ACHN (cell line): Measurements from ENCODE around the gene ANKS3.
A peak's percentile ranks its signal among the peaks of the same experiment; 100 is the strongest.
"Not testable (repeated sequence)": the region's sequence is repeated elsewhere in the genome, so short reads cannot be mapped to it uniquely, and the experiment has no call there.

Source experiments
- DNase-seq: peaks from one replicate; pipeline ENCODE4 v3.0.0-alpha.2; 2015
- in situ Hi-C: cut with HindIII; loops from 2 replicates; pipeline ENCODE4 v1.10.0; 2017; ENCODE audit warnings: low sequenced_read_pairs, low pct_ligation_motif_present, low pct_unique_long_range_greater_than_20kb

Gene ANKS3

GRCh38 chr16:4663777-4664465, 70.2 kb downstream of the ANKS3 start:
- DNase-seq: no peak
- in situ Hi-C loops: no loop called here

DNA sequence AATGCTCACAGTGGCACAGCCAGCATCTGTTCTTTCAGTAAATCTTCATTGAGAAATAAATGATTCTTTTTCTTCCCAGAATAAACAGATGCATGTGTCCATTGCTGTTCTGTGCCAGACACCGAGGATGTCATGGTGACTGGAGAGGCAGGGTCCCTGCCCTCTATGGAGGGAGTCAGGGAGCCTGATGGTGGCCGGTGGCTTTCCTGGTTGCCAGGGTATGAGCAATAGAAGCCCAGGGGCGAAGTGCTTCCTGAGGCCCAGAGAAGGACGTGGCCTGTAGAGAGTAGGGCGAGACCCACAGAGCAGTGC, 70.7 kb downstream of the ANKS3 start:
- DNase-seq: no peak
- in situ Hi-C loops: no loop called here

- no peak for DNase-seq
- in situ Hi-C loops: no loop called here
These were observed 72.4 kb downstream of the ANKS3 start for GRCh38 chr16:4661661-4662060.

DNA sequence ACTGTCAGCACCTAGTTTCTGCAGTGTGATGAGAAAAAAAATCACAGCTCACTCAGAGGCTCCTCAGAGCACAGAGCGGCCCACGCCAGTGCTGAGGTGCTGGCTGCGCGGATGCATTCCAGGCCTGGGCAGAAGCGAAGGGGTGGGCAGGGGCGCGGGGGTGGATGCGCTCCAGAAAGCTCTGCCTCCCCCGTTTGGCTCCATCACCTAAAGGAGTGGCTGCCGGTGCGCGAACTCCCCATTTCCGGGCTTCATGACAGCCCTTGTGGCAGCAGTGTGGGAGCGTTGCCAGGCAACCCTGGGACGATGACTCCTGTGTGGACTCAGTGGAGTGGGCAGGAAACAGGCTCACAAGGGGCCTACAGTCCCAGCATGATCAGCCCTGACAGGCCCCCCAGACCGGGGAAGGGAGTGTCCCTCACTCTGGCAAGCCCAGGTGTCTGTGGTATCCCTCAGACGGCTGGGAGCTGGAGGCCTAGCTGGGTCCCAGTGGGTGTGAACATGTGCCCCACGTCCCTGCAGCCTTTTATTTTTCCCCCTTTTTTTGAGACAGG, 73.5 kb downstream of the ANKS3 start:
- in situ Hi-C loops: no loop called here
- no peak for DNase-seq

- in situ Hi-C loops: no loop called here
- DNase-seq: no peak
These were observed 74.4 kb downstream of the ANKS3 start for GRCh38 chr16:4659363-4660353.

GRCh38 chr16:4656695-4657686, 77.1 kb downstream of the ANKS3 start:
- in situ Hi-C loops: no loop called here
- no peak for DNase-seq

DNA sequence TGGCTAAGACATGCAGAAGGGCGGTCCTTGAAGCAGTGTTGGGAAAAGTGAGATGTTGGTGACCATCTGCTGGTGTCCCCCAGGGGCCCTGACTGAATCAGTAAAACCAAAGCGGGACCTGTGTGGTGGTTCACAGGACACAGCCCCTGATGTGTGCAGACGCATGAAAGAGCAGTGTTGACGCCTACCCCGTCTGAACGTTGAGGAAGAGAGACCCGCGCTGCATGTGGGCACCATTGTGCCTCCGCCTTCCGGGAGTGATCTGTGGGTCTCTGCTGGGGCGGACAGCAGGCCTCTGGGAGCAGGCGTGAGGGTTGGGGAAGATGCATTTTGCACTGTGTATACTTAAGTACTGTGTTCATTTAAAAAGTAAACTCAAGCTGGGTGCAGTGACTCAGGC, 77.8 kb downstream of the ANKS3 start:
- no peak for DNase-seq
- in situ Hi-C loops: no loop called here

GRCh38 chr16:4655801-4656200, 78.3 kb downstream of the ANKS3 start:
- no peak for DNase-seq
- in situ Hi-C loops: no loop called here

DNA sequence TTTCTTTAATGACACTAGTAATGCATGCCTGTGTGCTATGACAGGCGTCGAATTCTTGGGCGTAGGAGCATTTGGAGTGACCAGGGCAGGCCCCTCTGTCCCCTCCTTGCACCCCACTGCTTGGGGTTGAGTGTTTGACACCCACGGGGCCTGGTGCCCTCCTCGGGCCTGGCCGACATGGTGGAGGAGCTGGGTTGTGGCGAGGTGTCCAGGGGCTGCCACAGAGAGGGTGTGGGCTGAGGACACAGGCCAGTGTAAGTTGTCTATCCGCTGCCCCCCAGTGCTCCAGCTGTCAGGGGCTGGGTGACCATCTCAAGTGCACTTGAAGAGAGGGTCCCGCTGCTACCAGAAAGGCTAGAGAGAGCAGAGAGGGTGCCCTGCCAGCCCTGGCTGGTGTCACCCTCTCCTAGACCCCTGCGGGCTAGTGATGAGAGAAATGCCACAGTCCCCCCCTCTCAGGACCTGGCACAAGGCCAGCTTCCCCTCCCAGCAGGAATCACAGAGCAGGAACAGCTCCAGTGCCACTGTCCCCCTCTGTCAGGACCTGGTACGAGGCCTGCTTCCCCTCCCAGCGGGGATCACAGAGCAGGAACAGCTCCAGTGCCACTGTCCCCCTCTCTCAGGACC, 79.0 kb downstream of the ANKS3 start:
- in situ Hi-C loops: no loop called here
- no peak for DNase-seq

GRCh38 chr16:4654011-4654963, 79.8 kb downstream of the ANKS3 start:
- no peak for DNase-seq

GRCh38 chr16:4652561-4652960, 81.5 kb downstream of the ANKS3 start:
- in situ Hi-C loops: no loop called here
- no peak for DNase-seq

More at GRCh38 chr16:4654011-4654963, 79.8 kb downstream of the ANKS3 start:
- in situ Hi-C loops: no loop called here

DNA sequence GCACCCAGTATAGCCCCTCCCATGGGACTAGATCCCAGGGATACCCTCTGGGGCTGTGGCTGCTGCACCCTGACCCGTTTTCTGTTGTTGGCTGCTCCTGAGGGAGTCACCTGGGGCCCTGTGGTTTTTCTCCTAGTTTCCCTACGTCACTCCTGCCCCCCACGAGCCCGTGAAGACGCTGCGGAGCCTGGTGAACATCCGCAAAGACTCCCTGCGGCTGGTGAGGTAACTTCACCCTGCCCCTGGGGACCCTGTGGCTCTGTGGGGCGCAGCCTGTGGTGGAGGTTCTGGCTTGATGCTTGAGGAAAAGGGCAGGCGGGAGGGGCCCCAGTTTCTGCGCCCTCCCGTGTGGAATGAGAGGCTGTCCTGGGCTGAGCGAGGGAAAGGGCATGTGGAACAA, 82.2 kb downstream of the ANKS3 start:
- in situ Hi-C loops: no loop called here
- DNase-seq: no peak

DNA sequence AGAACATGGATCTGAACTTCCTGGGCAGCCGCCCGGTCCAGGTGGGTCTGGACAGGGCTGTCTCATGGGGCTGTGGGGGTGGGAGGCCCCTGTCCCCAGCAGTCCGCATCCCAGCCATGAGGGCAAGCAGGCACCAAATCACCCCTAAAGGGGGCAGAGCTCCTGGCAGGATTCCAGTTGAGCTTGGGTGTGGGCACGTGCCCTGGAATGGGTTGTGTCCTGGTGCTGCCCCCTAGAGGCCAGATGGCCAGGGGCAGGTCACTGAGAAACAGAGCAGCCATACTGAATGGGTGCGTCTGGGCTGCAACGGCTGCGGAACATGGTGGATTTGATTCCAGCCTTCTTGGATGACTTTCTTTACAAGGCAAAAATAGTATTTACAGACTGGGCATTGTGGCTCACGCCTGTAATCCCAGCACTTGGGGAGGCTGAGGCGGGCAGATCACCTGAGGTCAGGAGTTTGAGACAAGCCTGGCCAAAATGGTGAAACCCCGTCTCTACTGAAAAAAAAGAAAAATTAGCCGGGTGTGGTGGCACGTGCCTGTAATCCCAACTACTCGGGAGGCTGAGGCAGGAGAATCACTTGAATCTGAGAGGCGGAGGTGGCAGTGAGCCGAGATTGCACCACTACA, 83.5 kb downstream of the ANKS3 start:
- in situ Hi-C loops: not testable (repeated sequence)
- DNase-seq: peak; percentile 84

- no peak for DNase-seq
- in situ Hi-C loops: no loop called here
These were observed 84.2 kb downstream of the ANKS3 start for GRCh38 chr16:4649744-4650442.

DNA sequence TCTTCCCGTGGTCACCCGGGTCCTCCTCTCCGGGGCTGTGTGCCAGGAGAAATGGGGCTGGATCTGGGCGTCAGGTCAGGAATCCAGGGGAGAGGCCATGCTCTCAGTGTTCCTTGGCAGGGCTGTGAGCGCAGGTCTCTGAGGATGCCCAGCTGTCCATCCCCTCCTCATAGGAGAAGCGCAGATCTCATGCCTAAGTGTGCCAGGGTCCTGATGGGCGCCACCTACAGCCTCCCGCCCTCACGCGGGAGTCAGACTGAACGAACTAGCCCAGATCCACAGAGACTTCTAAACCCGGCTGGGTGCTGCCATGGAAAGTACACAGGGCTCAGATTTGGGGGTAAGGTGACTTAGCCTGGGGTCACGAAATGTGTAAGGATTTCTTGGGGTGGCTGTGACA, 85.2 kb downstream of the ANKS3 start:
- DNase-seq: no peak
- in situ Hi-C loops: no loop called here

GRCh38 chr16:4647644-4647980, 86.5 kb downstream of the ANKS3 start:
- no peak for DNase-seq
- in situ Hi-C loops: no loop called here
